Natural killer cell (primary cell): ENCODE data around the gene SAMM50. TPM values are rescaled to one million over a fixed set of nuclear protein-coding genes. Genes with fewer than 3 reads are reported as not detected.
A peak's percentile ranks its signal among the peaks of the same experiment; 100 is the strongest.

Source experiments
- ATAC-seq, 3 donors: fragments of 150-1000 bp in 2 of 3; fragments of 200-7000 bp in 1 of 3; cut with Tn5 transposase; 1 replicate in 1 of 3; 2 replicates in 2 of 3; pipeline ENCODE4 v1.10.0; 2021; ENCODE audit warnings: mild to moderate bottlenecking in 2 of 3, moderate library complexity in 2 of 3
- DNase-seq, 2 donors: peaks; one replicate each; pipeline versions ENCODE4 v3.0.0 to v3.0.0-alpha.2; 2013 to 2021; ENCODE audit warnings: mixed read lengths in 1 of 2
- H3K27ac ChIP-seq: one replicate; pipeline ENCODE4 v1.5.1; 2013; ENCODE audit warnings: mild to moderate bottlenecking, low read length
- H3K27me3 ChIP-seq: one replicate; pipeline ENCODE4 v1.6.1; 2013; ENCODE audit warnings: low read length; ENCODE audit not compliant: control insufficient read depth, insufficient read depth
- H3K36me3 ChIP-seq: one replicate; pipeline ENCODE4 v1.6.1; 2013; ENCODE audit warnings: low read length; ENCODE audit not compliant: control insufficient read depth, insufficient read depth
- H3K4me1 ChIP-seq: one replicate; pipeline ENCODE4 v1.6.1; 2013; ENCODE audit warnings: low read length; ENCODE audit not compliant: control insufficient read depth, insufficient read depth
- H3K4me3 ChIP-seq: one replicate; pipeline ENCODE4 v1.5.1; 2013; ENCODE audit warnings: low read length
- H3K9me3 ChIP-seq: one replicate; pipeline ENCODE4 v1.6.1; 2013; ENCODE audit warnings: low read length; ENCODE audit not compliant: control insufficient read depth, insufficient read depth
- H3K27ac Mint-ChIP-seq, 2 donors: one replicate each; pipeline ENCODE4 v1.8.0; 2022; ENCODE audit warnings: mild to moderate bottlenecking in 2 of 2, mixed read lengths in 2 of 2, moderate library complexity in 1 of 2
- H3K27me3 Mint-ChIP-seq, 2 donors: one replicate each; pipeline ENCODE4 v1.8.0; 2022; ENCODE audit warnings: low read depth in 2 of 2, mixed read lengths in 2 of 2
- H3K36me3 Mint-ChIP-seq: one replicate; pipeline ENCODE4 v1.8.0; 2022; ENCODE audit warnings: mixed read lengths
- H3K4me1 Mint-ChIP-seq, 2 donors: one replicate each; pipeline ENCODE4 v1.8.0; 2022; ENCODE audit warnings: mixed read lengths in 2 of 2
- H3K4me3 Mint-ChIP-seq: one replicate; pipeline ENCODE4 v1.8.0; 2022; ENCODE audit warnings: mild to moderate bottlenecking, moderate library complexity, mixed read lengths
- H3K9me3 Mint-ChIP-seq, 2 donors: one replicate each; pipeline ENCODE4 v1.8.0; 2022; ENCODE audit warnings: mixed read lengths in 2 of 2
- CTCF ChIP-seq: fragments of 200-600 bp; IDR thresholded peaks from one replicate; pipeline ENCODE4 v1.8.0; 2022; ENCODE audit warnings: antibody characterized with exemption
- WGBS: methylation state at CpG from one replicate; pipeline ENCODE4 v1.1.7; 2013; ENCODE audit warnings: missing lambda C conversion rate; ENCODE audit not compliant: insufficient coverage; 5-methylcytosine and 5-hydroxymethylcytosine counted together
- intact Hi-C: fragments of 100-400 bp; cut with micrococcal nuclease; formaldehyde crosslinking; loops from one replicate; pipeline ENCODE4 v1.14.2; 2022
- total RNA-seq, 4 donors: library from RNA; stranded (reverse); fragments of 120-200 nt in 1 of 4; gene quantifications; one replicate each; pipeline versions ENCODE4 v1.2.3 to v1.2.4, GENCODE V29; 2013 to 2022

Gene SAMM50
- total RNA-seq, 3 donors from 2014 or later (not counting 1 experiment from before 2014, with no cell fraction given): 25.9 to 30.6 (median 29.7) TPM

GRCh38 chr22:43969021-43969878 is 14.0 kb downstream of the SAMM50 start:
- H3K9me3 Mint-ChIP-seq: no peaks in the 10 kb centered on the region
- intact Hi-C loops: no loop called here
- no peaks in the 10 kb centered on the region for H3K27me3 Mint-ChIP-seq
- peaks cover 13% of the 10 kb centered on the region for H3K36me3 Mint-ChIP-seq
- DNase-seq: no peak
- Histone ChIP-seq H3K9me3 (no peaks in the 10 kb centered on the region), H3K36me3 (peaks cover 74% of the 10 kb centered on the region), H3K4me3 (no peak overlapping the region), H3K27me3 (no peaks in the 10 kb centered on the region), H3K4me1 (peaks cover 4% of the 10 kb centered on the region), H3K27ac (no peak overlapping the region)
- H3K4me3 Mint-ChIP-seq: no peak overlapping the region
- no peak for ATAC-seq
- H3K4me1 Mint-ChIP-seq: peaks cover 10 to 15% of the 10 kb centered on the region in 2 donors
- no peak for TF ChIP-seq CTCF
- peak overlapping the region in 1 of 2 donors; percentile 23 for H3K27ac Mint-ChIP-seq
- 95% methylated on average over 19 of the region's 19 CpGs for WGBS

DNA sequence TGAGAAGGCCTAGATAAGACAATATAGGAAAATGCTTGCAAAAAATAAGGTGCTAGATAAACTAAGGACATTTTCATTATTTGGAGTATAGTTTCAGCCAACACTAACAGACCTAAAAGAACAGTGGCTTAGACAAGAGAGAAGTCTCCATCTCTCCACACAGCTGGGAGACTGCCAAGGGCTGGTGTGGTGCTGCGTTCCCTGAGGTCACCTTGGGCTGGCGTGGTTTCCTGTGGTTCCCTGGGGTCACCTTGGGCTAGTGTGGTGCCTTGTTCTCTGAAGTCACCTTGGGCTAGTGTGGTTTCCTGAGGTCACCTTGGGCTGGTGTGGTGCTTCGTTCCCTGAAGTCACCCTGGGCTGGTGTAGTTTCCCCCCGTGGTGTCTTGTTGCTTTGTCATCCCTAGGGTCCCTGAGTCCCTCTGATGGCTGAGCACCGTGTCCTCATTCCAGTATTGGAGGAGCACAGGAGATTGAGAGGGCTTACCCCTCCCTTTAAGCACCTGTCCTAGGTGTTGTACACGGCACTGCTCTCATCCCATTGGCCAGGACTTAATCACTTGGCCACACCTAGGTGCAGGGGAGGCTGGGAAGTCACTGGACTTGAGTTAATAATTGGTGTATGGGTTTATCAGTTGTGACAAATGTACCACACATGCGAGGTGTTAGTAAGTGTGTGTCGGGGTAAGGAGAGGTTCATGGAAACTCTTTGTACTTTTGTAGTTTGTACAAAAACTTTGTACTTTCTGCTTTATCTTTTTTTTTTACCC is 14.9 kb downstream of the SAMM50 start:
- Histone ChIP-seq H3K27me3 (no peaks in the 10 kb centered on the region), H3K9me3 (no peaks in the 10 kb centered on the region), H3K4me1 (peaks cover 4% of the 10 kb centered on the region), H3K4me3 (no peak overlapping the region), H3K36me3 (peaks cover 74% of the 10 kb centered on the region), H3K27ac (no peak overlapping the region)
- no peaks in the 10 kb centered on the region for H3K9me3 Mint-ChIP-seq
- peak overlapping the region in 1 of 2 donors; percentile 23 for H3K27ac Mint-ChIP-seq
- H3K4me3 Mint-ChIP-seq: no peak overlapping the region
- TF ChIP-seq CTCF: no peak
- no peak for DNase-seq
- 64% methylated on average over 8 of the region's 8 CpGs for WGBS
- no peak for ATAC-seq
- H3K4me1 Mint-ChIP-seq: peaks cover 10 to 15% of the 10 kb centered on the region in 2 donors
- intact Hi-C loops: no loop called here
- H3K27me3 Mint-ChIP-seq: no peaks in the 10 kb centered on the region
- H3K36me3 Mint-ChIP-seq: peaks cover 13% of the 10 kb centered on the region

DNA sequence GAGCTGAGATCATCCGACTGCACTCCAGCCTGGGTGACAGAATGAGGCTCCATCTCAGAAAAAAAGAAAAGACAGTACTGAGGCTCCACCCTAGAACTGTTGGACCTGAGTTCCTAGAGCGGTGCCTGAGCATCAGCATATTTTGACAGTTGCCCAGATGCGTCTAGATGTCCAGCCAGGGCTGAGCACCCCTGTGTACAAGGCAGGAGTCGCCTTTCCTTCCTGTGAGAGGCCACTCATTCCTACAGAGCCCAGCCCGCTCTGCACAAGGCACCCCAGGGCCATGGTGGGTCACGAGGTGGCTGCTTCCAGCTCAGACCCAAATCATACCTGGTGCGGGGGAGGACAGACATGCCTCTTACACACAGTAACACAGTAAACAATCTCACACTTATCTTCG is 15.9 kb downstream of the SAMM50 start:
- Mint-ChIP-seq H3K36me3 (peaks cover 21% of the 10 kb centered on the region), H3K4me3 (no peak overlapping the region), H3K27ac (no peak overlapping the region), H3K9me3 (no peaks in the 10 kb centered on the region), H3K4me1 (peaks cover 10 to 15% of the 10 kb centered on the region in 2 donors), H3K27me3 (no peaks in the 10 kb centered on the region)
- H3K27me3 ChIP-seq: no peaks in the 10 kb centered on the region
- DNase-seq (no peak), ATAC-seq (no peak)
- no peaks in the 10 kb centered on the region for H3K9me3 ChIP-seq
- 91% methylated on average over 8 of the region's 8 CpGs for WGBS
- H3K27ac ChIP-seq: no peak overlapping the region
- H3K4me3 ChIP-seq: no peak overlapping the region
- intact Hi-C loops: no loop called here
- H3K4me1 ChIP-seq: peaks cover 4% of the 10 kb centered on the region
- no peak for TF ChIP-seq CTCF
- peaks cover 75% of the 10 kb centered on the region for H3K36me3 ChIP-seq
